CD8-positive, alpha-beta memory T cell (primary cell): ENCODE data around the gene GANAB. TPM values are rescaled to one million over a fixed set of nuclear protein-coding genes. Genes with fewer than 3 reads are reported as not detected.
"Not testable (repeated sequence)": the region's sequence is repeated elsewhere in the genome, so short reads cannot be mapped to it uniquely, and the experiment has no call there.

ENCODE experiments used
- CTCF ChIA-PET: fragments of 350-600 bp; sonication (Branson Sonifier 250); formaldehyde crosslinking; loops from one replicate; lab custom pipeline; 2021; ENCODE audit warnings: antibody characterized with exemption; lab: Charles Lee
- POLR2A ChIA-PET: fragments of 350-600 bp; sonication (Branson Sonifier 250); formaldehyde crosslinking; loops from one replicate; lab custom pipeline; 2021; ENCODE audit warnings: antibody characterized with exemption; lab: Charles Lee
- DNase-seq, 5 donors: peaks; one replicate each; pipeline versions ENCODE4 v3.0.0 to v3.0.0-alpha.2; 2020 to 2022; ENCODE audit warnings: mixed read lengths in 1 of 5
- H3K27ac ChIP-seq: one replicate; pipeline ENCODE4 v1.7.0; 2013; ENCODE audit warnings: low read depth, mild to moderate bottlenecking, low read length, moderate library complexity
- H3K27me3 ChIP-seq: 2 replicates; pipeline ENCODE4 v1.7.0; 2013; ENCODE audit warnings: low read length, mild to moderate bottlenecking; ENCODE audit not compliant: insufficient read depth, poor library complexity, severe bottlenecking
- H3K36me3 ChIP-seq: 2 replicates; pipeline ENCODE4 v1.7.0; 2013; ENCODE audit warnings: mild to moderate bottlenecking, low read length, moderate library complexity; ENCODE audit not compliant: insufficient read depth
- H3K4me1 ChIP-seq: 2 replicates; pipeline ENCODE4 v1.7.0; 2013; ENCODE audit warnings: mild to moderate bottlenecking, low read length, moderate library complexity; ENCODE audit not compliant: insufficient read depth
- H3K4me3 ChIP-seq: 2 replicates; pipeline ENCODE4 v1.7.0; 2013; ENCODE audit warnings: mild to moderate bottlenecking, low read length
- H3K9me3 ChIP-seq: 2 replicates; pipeline ENCODE4 v1.7.0; 2013; ENCODE audit warnings: mild to moderate bottlenecking, low read length
- H3K27ac Mint-ChIP-seq, 8 donors: one replicate each; pipeline ENCODE4 v1.8.0; 2020 to 2021; ENCODE audit warnings: mixed read lengths in 8 of 8, mild to moderate bottlenecking in 6 of 8, inconsistent platforms in 3 of 8, moderate library complexity in 3 of 8
- H3K27me3 Mint-ChIP-seq, 2 donors: one replicate each; pipeline ENCODE4 v1.8.0; 2020 to 2021; ENCODE audit warnings: mixed read lengths in 2 of 2, mild to moderate bottlenecking in 1 of 2, moderate library complexity in 1 of 2
- H3K36me3 Mint-ChIP-seq, 3 donors: one replicate each; pipeline ENCODE4 v1.8.0; 2020 to 2021; ENCODE audit warnings: mixed read lengths in 3 of 3, inconsistent platforms in 1 of 3, mild to moderate bottlenecking in 1 of 3
- H3K4me1 Mint-ChIP-seq, 3 donors: one replicate each; pipeline ENCODE4 v1.8.0; 2020 to 2021; ENCODE audit warnings: mixed read lengths in 3 of 3, inconsistent platforms in 1 of 3, mild to moderate bottlenecking in 1 of 3
- H3K4me3 Mint-ChIP-seq, 7 donors: one replicate each; pipeline ENCODE4 v1.8.0; 2020 to 2021; ENCODE audit warnings: mixed read lengths in 7 of 7, mild to moderate bottlenecking in 6 of 7, moderate library complexity in 4 of 7, inconsistent platforms in 2 of 7
- H3K9me3 Mint-ChIP-seq, 5 donors: one replicate each; pipeline ENCODE4 v1.8.0; 2020 to 2022; ENCODE audit warnings: mixed read lengths in 5 of 5, mild to moderate bottlenecking in 3 of 5, moderate library complexity in 2 of 5, inconsistent platforms in 1 of 5
- polyA plus RNA-seq: library from polyadenylated mRNA; unstranded; fragments of 300-500 nt; fragmentation: Illumina TruSeq; gene quantifications from one replicate; pipeline ENCODE4 v1.2.3, GENCODE V29; 2021
- total RNA-seq, 2 experiments: library from RNA; stranded (reverse); gene quantifications; one replicate each; pipeline ENCODE4 v1.2.3, GENCODE V29; 2021

GANAB gene
- total and polyA plus RNA-seq, 3 experiments from 2014 or later, result 164 to 219 (median 213) TPM

DNA sequence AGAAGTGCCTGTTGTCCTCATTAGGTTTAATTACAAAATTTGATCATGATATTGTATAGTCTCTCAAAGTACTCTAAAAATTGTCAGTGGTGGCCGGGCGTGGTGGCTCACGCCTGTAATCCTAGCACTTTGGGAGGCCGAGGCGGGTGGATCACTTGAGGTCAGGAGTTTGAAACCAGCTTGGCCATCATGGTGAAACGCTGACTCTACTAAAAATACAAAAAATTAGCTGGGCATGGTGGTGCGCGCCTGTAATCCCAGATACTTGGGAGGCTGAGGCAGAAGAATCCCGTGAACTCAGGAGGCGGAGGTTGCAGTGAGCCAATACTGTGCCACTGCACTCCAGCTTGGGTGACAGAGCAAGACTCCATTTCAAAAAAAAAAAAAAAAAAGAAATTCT is 29.0 kb upstream of the GANAB start:
- POLR2A ChIA-PET, H3K27me3 ChIP-seq, H3K27me3 Mint-ChIP-seq, H3K27ac ChIP-seq, H3K9me3 ChIP-seq, DNase-seq, H3K4me3 ChIP-seq, H3K9me3 Mint-ChIP-seq, H3K36me3 ChIP-seq: not testable (repeated sequence)
- H3K4me1 Mint-ChIP-seq, result peaks cover 40 to 60% (median 59%) of the 10 kb centered on the region in 3 donors
- H3K36me3 Mint-ChIP-seq, result peaks cover 0 to 61% (median 2%) of the 10 kb centered on the region in 3 donors
- CTCF ChIA-PET, result interaction anchor here (1.0 to 4.3 kb wide), 5 partner anchors 10 to 84 kb away, joined by 3 to 17 read pairs (median 5); partner anchors contain the start of genes C11orf98, CSKMT, LRRN4CL and TUT1
- peak overlapping the region in 3 of 7 donors; percentile 2 to 40 (median 36) for H3K4me3 Mint-ChIP-seq
- H3K27ac Mint-ChIP-seq, result peak overlapping the region in 3 of 8 donors; percentile 22 to 93 (median 52)
- H3K4me1 ChIP-seq, result peaks cover 42% of the 10 kb centered on the region

DNA sequence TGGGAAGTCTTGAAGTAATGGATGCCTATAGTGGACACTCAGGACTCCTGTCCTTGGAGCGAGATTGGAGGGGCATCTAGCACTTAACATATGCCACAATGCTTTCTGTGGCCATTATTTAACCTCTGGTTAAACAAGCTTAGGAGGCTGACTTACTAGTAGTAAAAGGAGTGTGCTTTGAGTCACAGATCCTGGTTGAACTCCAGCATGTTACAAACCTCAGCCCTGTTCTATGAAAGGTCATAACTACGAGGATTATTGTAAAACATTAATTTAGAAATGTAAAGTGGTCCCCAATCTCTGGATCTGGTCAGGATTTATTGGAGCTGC is 26.7 kb upstream of the GANAB start:
- Mint-ChIP-seq H3K9me3 (no peaks in the 10 kb centered on the region), H3K4me1 (peaks cover 41 to 62% (median 57%) of the 10 kb centered on the region in 3 donors), H3K27me3 (no peaks in the 10 kb centered on the region), H3K27ac (peak overlapping the region in 7 of 8 donors; percentile 31 to 98 (median 69)), H3K4me3 (peak overlapping the region; percentile 94 to 100 (median 100)), H3K36me3 (peaks cover 0 to 56% (median 4%) of the 10 kb centered on the region in 3 donors)
- ChIA-PET CTCF (interaction anchor here (1.2 to 2.2 kb wide), 6 partner anchors 16 to 248 kb away, joined by 3 to 7 read pairs (median 4); partner anchors contain the start of genes EML3, LRRN4CL and TUT1), POLR2A (interaction anchor here (0.5 to 1.8 kb wide), 4 partner anchors 8 to 1631 kb away, joined by 3 to 10 read pairs (median 6); partner anchors contain the start of genes C11orf98 and CSKMT)
- H3K27ac ChIP-seq, result peak overlapping the region; percentile 38
- H3K4me1 ChIP-seq, result peaks cover 38% of the 10 kb centered on the region
- peaks cover 9% of the 10 kb centered on the region for H3K36me3 ChIP-seq
- no peak for DNase-seq
- H3K4me3 ChIP-seq, result no peak overlapping the region
- no peaks in the 10 kb centered on the region for H3K9me3 ChIP-seq
- H3K27me3 ChIP-seq, result no peaks in the 10 kb centered on the region

DNA sequence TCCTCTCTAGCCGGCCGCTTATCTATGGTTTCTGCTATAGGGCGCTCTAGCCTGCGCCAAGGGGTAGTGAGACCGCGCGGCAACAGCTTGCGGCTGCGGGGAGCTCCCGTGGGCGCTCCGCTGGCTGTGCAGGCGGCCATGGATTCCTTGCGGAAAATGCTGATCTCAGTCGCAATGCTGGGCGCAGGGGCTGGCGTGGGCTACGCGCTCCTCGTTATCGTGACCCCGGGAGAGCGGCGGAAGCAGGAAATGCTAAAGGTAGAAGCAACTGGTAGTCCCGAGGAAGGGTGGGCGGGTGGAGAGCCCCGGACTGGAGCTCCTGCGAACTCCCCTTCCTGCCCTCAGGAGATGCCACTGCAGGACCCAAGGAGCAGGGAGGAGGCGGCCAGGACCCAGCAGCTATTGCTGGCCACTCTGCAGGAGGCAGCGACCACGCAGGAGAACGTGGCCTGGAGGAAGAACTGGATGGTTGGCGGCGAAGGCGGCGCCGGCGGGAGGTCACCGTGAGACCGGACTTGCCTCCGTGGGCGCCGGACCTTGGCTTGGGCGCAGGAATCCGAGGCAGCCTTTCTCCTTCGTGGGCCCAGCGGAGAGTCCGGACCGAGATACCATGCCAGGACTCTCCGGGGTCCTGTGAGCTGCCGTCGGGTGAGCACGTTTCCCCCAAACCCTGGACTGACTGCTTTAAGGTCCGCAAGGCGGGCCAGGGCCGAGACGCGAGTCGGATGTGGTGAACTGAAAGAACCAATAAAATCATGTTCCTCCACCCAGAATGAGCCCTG is 25.4 kb upstream of the GANAB start, which contains the start of the genes LBHD1 and UQCC3:
Gene LBHD1, minus strand, starts transcription at position 660 of the 782 bp plus-strand sequence. CDS start 2,236 bp downstream, outside the sequence.
Gene UQCC3, plus strand, starts transcription at position 66 of the 782 bp plus-strand sequence. Its CDS starts 73 bp downstream, at position 139.
- H3K27ac ChIP-seq, result peak within 1 kb of the TSS; percentile 91
- Mint-ChIP-seq H3K4me1 (peaks cover 36 to 61% (median 52%) of the 10 kb centered on the region in 3 donors), H3K27me3 (no peaks in the 10 kb centered on the region), H3K9me3 (no peaks in the 10 kb centered on the region), H3K27ac (peak within 1 kb of the TSS; percentile 83 to 98 (median 97)), H3K4me3 (peak within 1 kb of the TSS; percentile 94 to 100 (median 100)), H3K36me3 (peaks cover 0 to 51% (median 4%) of the 10 kb centered on the region in 3 donors)
- peak within 1 kb of the TSS; percentile 82 for H3K4me3 ChIP-seq
- ChIA-PET CTCF (interaction anchor here (0.7 to 2.9 kb wide), 17 partner anchors 9 to 247 kb away, joined by 3 to 8 read pairs (median 4); partner anchors contain the start of genes B3GAT3, EEF1G, GANAB and HNRNPUL2), POLR2A (interaction anchor here (0.5 to 3.0 kb wide), 21 partner anchors 9 to 1184 kb away, joined by 3 to 56 read pairs (median 4); partner anchors contain the start of genes B3GAT3, GNG3, HNRNPUL2 and INTS5)
- H3K9me3 ChIP-seq, result no peaks in the 10 kb centered on the region
- H3K4me1 ChIP-seq, result peaks cover 35% of the 10 kb centered on the region
- peaks cover 13% of the 10 kb centered on the region for H3K36me3 ChIP-seq
- DNase-seq, result peak; percentile 56 to 85 (median 79)
- H3K27me3 ChIP-seq, result no peaks in the 10 kb centered on the region

DNA sequence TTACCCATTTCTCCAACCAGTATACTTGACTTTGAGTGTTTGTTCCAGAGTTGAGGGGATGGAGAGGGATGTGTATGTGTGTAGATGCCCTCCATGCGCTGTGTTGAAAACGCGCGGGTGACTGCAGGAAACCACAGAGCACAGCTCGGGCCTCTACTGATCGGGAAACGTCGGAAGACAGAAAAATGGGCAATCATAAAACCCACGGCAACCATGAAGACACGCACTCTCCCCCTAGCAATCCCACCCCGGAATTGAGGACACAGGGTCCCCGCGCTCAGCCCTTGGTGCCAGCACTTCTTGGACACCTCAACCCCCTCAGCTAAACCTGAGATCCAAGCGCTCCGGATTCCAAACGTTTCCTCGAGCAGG is 24.8 kb upstream of the GANAB start:
- peak overlapping the region; percentile 82 for H3K4me3 ChIP-seq
- H3K36me3 Mint-ChIP-seq, result peaks cover 0 to 50% (median 4%) of the 10 kb centered on the region in 3 donors
- DNase-seq, result peak in 2 of 5 donors; percentile 23 to 59
- peak overlapping the region; percentile 91 for H3K27ac ChIP-seq
- ChIA-PET CTCF (interaction anchor here (0.9 to 2.9 kb wide), 15 partner anchors 8 to 247 kb away, joined by 3 to 8 read pairs (median 4); partner anchors contain the start of genes B3GAT3, EEF1G, GANAB and HNRNPUL2), POLR2A (interaction anchor here (0.5 to 3.0 kb wide), 17 partner anchors 18 to 210 kb away, joined by 3 to 56 read pairs (median 6); partner anchors contain the start of genes B3GAT3, GNG3, HNRNPUL2 and INTS5)
- no peaks in the 10 kb centered on the region for H3K27me3 Mint-ChIP-seq
- H3K9me3 ChIP-seq, result no peaks in the 10 kb centered on the region
- H3K4me1 ChIP-seq, result peaks cover 41% of the 10 kb centered on the region
- H3K27me3 ChIP-seq, result no peaks in the 10 kb centered on the region
- H3K27ac Mint-ChIP-seq, result peak overlapping the region; percentile 83 to 98 (median 97)
- H3K9me3 Mint-ChIP-seq, result no peaks in the 10 kb centered on the region
- H3K4me3 Mint-ChIP-seq, result peak overlapping the region; percentile 94 to 100 (median 100)
- H3K4me1 Mint-ChIP-seq, result peaks cover 40 to 65% (median 57%) of the 10 kb centered on the region in 3 donors
- H3K36me3 ChIP-seq, result peaks cover 13% of the 10 kb centered on the region

DNA sequence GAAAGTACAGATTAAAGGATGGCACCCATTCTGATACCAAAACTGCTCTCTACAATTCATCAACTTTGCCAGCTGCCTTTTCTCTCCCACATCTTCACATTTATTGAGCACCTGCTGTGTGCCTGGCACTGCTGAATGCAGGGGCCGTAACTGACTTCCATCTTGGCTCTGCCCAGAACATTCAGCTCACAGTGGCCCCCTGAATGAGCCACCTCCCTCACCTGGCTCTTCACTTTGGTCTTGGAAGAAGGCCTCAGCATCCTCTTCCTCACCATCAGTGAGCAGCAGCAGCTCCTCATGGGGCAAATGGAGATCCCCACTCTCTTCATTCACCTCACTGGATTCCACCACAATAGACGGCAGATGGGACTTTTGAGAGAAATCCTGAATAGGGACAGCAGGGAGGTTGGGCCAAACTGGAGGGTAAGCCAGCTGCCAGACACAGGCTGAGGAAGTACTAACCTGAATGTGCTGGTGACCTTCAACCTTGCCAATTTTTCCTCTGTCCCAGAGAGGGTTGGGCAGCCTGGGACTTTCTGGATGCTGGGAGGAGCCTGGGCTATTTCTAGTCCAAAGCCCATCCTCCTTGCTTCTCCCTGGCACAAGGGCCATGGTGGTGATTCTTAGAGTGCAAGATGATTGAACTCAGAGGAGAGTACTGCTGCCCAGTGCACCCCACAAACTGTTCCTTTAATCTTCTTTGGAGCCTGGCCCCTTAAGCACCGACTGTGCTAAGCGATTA is 23.2 kb upstream of the GANAB start:
- CTCF ChIA-PET, result interaction anchor here (1.7 to 2.9 kb wide), 2 partner anchors 23 to 25 kb away, joined by 4 to 7 read pairs; partner anchors contain the start of gene GANAB
- peaks cover 0 to 4% of the 10 kb centered on the region in 2 donors for H3K27me3 Mint-ChIP-seq
- H3K36me3 Mint-ChIP-seq, result peaks cover 0 to 55% (median 2%) of the 10 kb centered on the region in 3 donors
- H3K27me3 ChIP-seq, result no peaks in the 10 kb centered on the region
- no peak overlapping the region for H3K4me3 ChIP-seq
- peak overlapping the region; percentile 5 to 95 (median 89) for H3K27ac Mint-ChIP-seq
- H3K9me3 ChIP-seq, result no peaks in the 10 kb centered on the region
- H3K4me1 ChIP-seq, result peaks cover 43% of the 10 kb centered on the region
- peaks cover 13% of the 10 kb centered on the region for H3K36me3 ChIP-seq
- H3K27ac ChIP-seq, result peak overlapping the region; percentile 91
- no peaks in the 10 kb centered on the region for H3K9me3 Mint-ChIP-seq
- no peak for DNase-seq
- H3K4me3 Mint-ChIP-seq, result peak overlapping the region in 6 of 7 donors; percentile 20 to 100 (median 96)
- POLR2A ChIA-PET, result interaction anchor here (0.6 to 3.0 kb wide), 8 partner anchors 16 to 192 kb away, joined by 3 to 56 read pairs (median 4); partner anchors contain the start of genes GANAB, INTS5 and TUT1
- peaks cover 41 to 75% (median 54%) of the 10 kb centered on the region in 3 donors for H3K4me1 Mint-ChIP-seq

DNA sequence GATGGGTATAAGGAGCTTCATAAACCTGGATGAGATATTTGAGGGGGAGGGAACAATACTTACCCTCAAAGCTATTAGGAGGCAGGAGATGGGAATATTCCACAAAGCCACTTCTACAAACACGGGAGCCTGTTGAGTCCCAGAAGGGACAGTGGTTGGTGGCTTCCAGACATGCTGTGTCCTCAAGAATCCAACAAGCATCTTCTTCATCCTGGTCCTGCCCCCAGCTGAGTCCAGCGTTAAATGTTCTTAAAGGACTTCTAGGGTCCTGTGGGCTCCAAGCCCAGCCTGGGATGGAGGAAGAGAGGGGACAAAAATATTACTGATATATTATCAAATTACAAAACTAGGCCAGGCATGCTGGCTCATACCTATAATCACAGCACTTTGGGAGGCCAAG is 21.0 kb upstream of the GANAB start:
- Mint-ChIP-seq H3K4me3 (peak overlapping the region; percentile 17 to 100 (median 96)), H3K27ac (peak overlapping the region in 4 of 8 donors; percentile 71 to 99 (median 82)), H3K27me3 (peaks cover 0 to 4% of the 10 kb centered on the region in 2 donors), H3K4me1 (peaks cover 50 to 74% (median 53%) of the 10 kb centered on the region in 3 donors), H3K9me3 (no peaks in the 10 kb centered on the region), H3K36me3 (peaks cover 0 to 54% (median 4%) of the 10 kb centered on the region in 3 donors)
- H3K27ac ChIP-seq, result no peak overlapping the region
- DNase-seq, result no peak
- H3K36me3 ChIP-seq, result peaks cover 18% of the 10 kb centered on the region
- H3K4me3 ChIP-seq, result peak overlapping the region; percentile 98
- no peaks in the 10 kb centered on the region for H3K27me3 ChIP-seq
- H3K4me1 ChIP-seq, result peaks cover 38% of the 10 kb centered on the region
- POLR2A ChIA-PET, result interaction anchor here (0.7 to 4.6 kb wide), 5 partner anchors 15 to 76 kb away, joined by 3 to 52 read pairs (median 9); partner anchors contain the start of genes GANAB, INTS5, MTA2 and TUT1
- no peaks in the 10 kb centered on the region for H3K9me3 ChIP-seq
- CTCF ChIA-PET, result interaction anchor here (1.0 to 1.9 kb wide), 6 partner anchors 9 to 243 kb away, joined by 3 to 7 read pairs (median 4); partner anchors contain the start of genes B3GAT3, INTS5, TMEM179B and TUT1
